ENCODE measurements around the gene TRIM71. TPM values are rescaled to one million over a fixed set of nuclear protein-coding genes. Genes with fewer than 3 reads are reported as not detected.

TRIM71 gene
- total RNA-seq = not detected in 2 replicates

GRCh38 chr3:32817558-32818228 lies at the start of gene TRIM71:
TSS of gene TRIM71 (plus strand) at chr3:32817997. CDS start at chr3:32818081, 84 bp downstream.

Other genes with a start within 250 kb of the TRIM71 start
- 36.3 and 37.6 TPM in 2 replicates for gene DYNC1LI1, start 247.1 kb upstream of the TRIM71 start, total RNA-seq
- gene CNOT10, start 132.8 kb upstream of the TRIM71 start, total RNA-seq = 17.0 and 21.7 TPM in 2 replicates
- gene CCR4, start 133.6 kb downstream of the TRIM71 start, total RNA-seq = not detected in 2 replicates

Data from bronchus fibroblast of lung (primary cell).